ENCODE measurements around the gene SLFN14.
A peak's percentile ranks its signal among the peaks of the same experiment; 100 is the strongest.

The SLFN14 gene

GRCh38 chr17:35587074-35587961 lies 26.7 kb upstream of the SLFN14 start, which contains the start of gene AP2B1:
TSS of gene AP2B1 (plus strand) at chr17:35587322. CDS start at chr17:35594031, 6,709 bp downstream.
- DNase-seq (ENCODE audit: insufficient read length, low spot score): peak; percentile 68
- TF ChIP-seq PAX5 (IDR thresholded peaks at IDR 0.05; ENCODE audit: insufficient read depth, low read length, severe bottlenecking): peak; percentile 68
- TF ChIP-seq POU2F2 (IDR thresholded peaks at IDR 0.05; ENCODE audit: low read depth, low read length): peak; percentile 52
- peak; percentile 69; the same call in 1 of the 2 replicates for TF ChIP-seq POLR2AphosphoS5 (IDR thresholded peaks at IDR 0.05; ENCODE audit: low read depth, low read length)
- peak; percentile 67; the same call in 1 of the 2 replicates for TF ChIP-seq TAF1 (IDR thresholded peaks at IDR 0.05; ENCODE audit: low read depth, low read length)
- TF ChIP-seq POLR2A (IDR thresholded peaks at IDR 0.05; ENCODE audit: low read depth, low read length): peak; percentile 93
- no peak for TF ChIP-seq SPI1 (IDR thresholded peaks at IDR 0.05; ENCODE audit: low read depth, low read length)
- FAIRE-seq: peak; percentile 96

GRCh38 chr17:35586569-35587073 lies 26.0 kb upstream of the SLFN14 start:
- DNase-seq (ENCODE audit: insufficient read length, low spot score) (no peak), FAIRE-seq (no peak)
- TF ChIP-seq POU2F2 (IDR thresholded peaks at IDR 0.05; ENCODE audit: low read depth, low read length): no peak
- no peak for TF ChIP-seq POLR2A (IDR thresholded peaks at IDR 0.05; ENCODE audit: low read depth, low read length)
- no peak for TF ChIP-seq PAX5 (IDR thresholded peaks at IDR 0.05; ENCODE audit: insufficient read depth, low read length, severe bottlenecking)
- TF ChIP-seq POLR2AphosphoS5 (IDR thresholded peaks at IDR 0.05; ENCODE audit: low read depth, low read length): no peak
- no peak for TF ChIP-seq SPI1 (IDR thresholded peaks at IDR 0.05; ENCODE audit: low read depth, low read length)
- TF ChIP-seq TAF1 (IDR thresholded peaks at IDR 0.05; ENCODE audit: low read depth, low read length): no peak

- TF ChIP-seq PAX5 (IDR thresholded peaks at IDR 0.05; ENCODE audit: insufficient read depth, low read length, severe bottlenecking): no peak
- no peak for TF ChIP-seq POU2F2 (IDR thresholded peaks at IDR 0.05; ENCODE audit: low read depth, low read length)
- no peak for TF ChIP-seq TAF1 (IDR thresholded peaks at IDR 0.05; ENCODE audit: low read depth, low read length)
- no peak for TF ChIP-seq POLR2AphosphoS5 (IDR thresholded peaks at IDR 0.05; ENCODE audit: low read depth, low read length)
- TF ChIP-seq SPI1 (IDR thresholded peaks at IDR 0.05; ENCODE audit: low read depth, low read length): no peak
- no peak for TF ChIP-seq POLR2A (IDR thresholded peaks at IDR 0.05; ENCODE audit: low read depth, low read length)
- FAIRE-seq (no peak), DNase-seq (ENCODE audit: insufficient read length, low spot score) (no peak)
Measured at GRCh38 chr17:35584061-35584460, 23.4 kb upstream of the SLFN14 start.

GRCh38 chr17:35578929-35579432 lies 18.4 kb upstream of the SLFN14 start:
- DNase-seq (ENCODE audit: insufficient read length, low spot score): no peak
- TF ChIP-seq POLR2AphosphoS5 (IDR thresholded peaks at IDR 0.05; ENCODE audit: low read depth, low read length) (no peak), TAF1 (IDR thresholded peaks at IDR 0.05; ENCODE audit: low read depth, low read length) (no peak), POLR2A (IDR thresholded peaks at IDR 0.05; ENCODE audit: low read depth, low read length) (no peak), SPI1 (IDR thresholded peaks at IDR 0.05; ENCODE audit: low read depth, low read length) (no peak), PAX5 (IDR thresholded peaks at IDR 0.05; ENCODE audit: insufficient read depth, low read length, severe bottlenecking) (no peak), POU2F2 (IDR thresholded peaks at IDR 0.05; ENCODE audit: low read depth, low read length) (no peak)
- no peak for FAIRE-seq

GRCh38 chr17:35578197-35578928 lies 17.7 kb upstream of the SLFN14 start, which contains the start of gene PEX12:
TSS of gene PEX12 (minus strand) at chr17:35578571. CDS start at chr17:35578021, 550 bp downstream.
- DNase-seq (ENCODE audit: insufficient read length, low spot score) (peak; percentile 61), FAIRE-seq (peak; percentile 86)

GRCh38 chr17:35577830-35578196 lies 17.2 kb upstream of the SLFN14 start:
- no peak for TF ChIP-seq POLR2A (IDR thresholded peaks at IDR 0.05; ENCODE audit: low read depth, low read length)
- TF ChIP-seq SPI1 (IDR thresholded peaks at IDR 0.05; ENCODE audit: low read depth, low read length): no peak
- TF ChIP-seq TAF1 (IDR thresholded peaks at IDR 0.05; ENCODE audit: low read depth, low read length): no peak
- no peak for TF ChIP-seq POLR2AphosphoS5 (IDR thresholded peaks at IDR 0.05; ENCODE audit: low read depth, low read length)
- no peak for TF ChIP-seq POU2F2 (IDR thresholded peaks at IDR 0.05; ENCODE audit: low read depth, low read length)
- TF ChIP-seq PAX5 (IDR thresholded peaks at IDR 0.05; ENCODE audit: insufficient read depth, low read length, severe bottlenecking): no peak
- FAIRE-seq (peak; percentile 16), DNase-seq (ENCODE audit: insufficient read length, low spot score) (no peak)

More at GRCh38 chr17:35578197-35578928, 17.7 kb upstream of the SLFN14 start, which contains the start of gene PEX12:
- TF ChIP-seq POLR2AphosphoS5 (IDR thresholded peaks at IDR 0.05; ENCODE audit: low read depth, low read length) (peak; percentile 83), POU2F2 (IDR thresholded peaks at IDR 0.05; ENCODE audit: low read depth, low read length) (peak; percentile 75), POLR2A (IDR thresholded peaks at IDR 0.05; ENCODE audit: low read depth, low read length) (peak; percentile 86), TAF1 (IDR thresholded peaks at IDR 0.05; ENCODE audit: low read depth, low read length) (peak; percentile 71), PAX5 (IDR thresholded peaks at IDR 0.05; ENCODE audit: insufficient read depth, low read length, severe bottlenecking) (peak; percentile 11), SPI1 (IDR thresholded peaks at IDR 0.05; ENCODE audit: low read depth, low read length) (peak; percentile 33; the same call in 1 of the 2 replicates)

- TF ChIP-seq POU2F2 (IDR thresholded peaks at IDR 0.05; ENCODE audit: low read depth, low read length) (no peak), SPI1 (IDR thresholded peaks at IDR 0.05; ENCODE audit: low read depth, low read length) (no peak), POLR2AphosphoS5 (IDR thresholded peaks at IDR 0.05; ENCODE audit: low read depth, low read length) (no peak), POLR2A (IDR thresholded peaks at IDR 0.05; ENCODE audit: low read depth, low read length) (no peak), PAX5 (IDR thresholded peaks at IDR 0.05; ENCODE audit: insufficient read depth, low read length, severe bottlenecking) (no peak), TAF1 (IDR thresholded peaks at IDR 0.05; ENCODE audit: low read depth, low read length) (no peak)
- FAIRE-seq (no peak), DNase-seq (ENCODE audit: insufficient read length, low spot score) (no peak)
Measured at GRCh38 chr17:35575759-35576158, 15.1 kb upstream of the SLFN14 start.

- no peak for TF ChIP-seq POU2F2 (IDR thresholded peaks at IDR 0.05; ENCODE audit: low read depth, low read length)
- TF ChIP-seq POLR2AphosphoS5 (IDR thresholded peaks at IDR 0.05; ENCODE audit: low read depth, low read length): no peak
- TF ChIP-seq POLR2A (IDR thresholded peaks at IDR 0.05; ENCODE audit: low read depth, low read length): no peak
- TF ChIP-seq TAF1 (IDR thresholded peaks at IDR 0.05; ENCODE audit: low read depth, low read length): no peak
- no peak for TF ChIP-seq PAX5 (IDR thresholded peaks at IDR 0.05; ENCODE audit: insufficient read depth, low read length, severe bottlenecking)
- no peak for TF ChIP-seq SPI1 (IDR thresholded peaks at IDR 0.05; ENCODE audit: low read depth, low read length)
- FAIRE-seq: no peak
- DNase-seq (ENCODE audit: insufficient read length, low spot score): no peak
Measured at GRCh38 chr17:35569405-35569804, 8.8 kb upstream of the SLFN14 start.

Data from GM12891 (cell line).